ENCODE measurements around the gene CLEC4M. TPM values are rescaled to one million over a fixed set of nuclear protein-coding genes. Genes with fewer than 3 reads are reported as not detected.
"Not testable (repeated sequence)": the region's sequence is repeated elsewhere in the genome, so short reads cannot be mapped to it uniquely, and the experiment has no call there.

CLEC4M gene
- total and polyA plus RNA-seq, 3 donors from 2014 or later: 9.4 to 14.9 (median 14.5) TPM

GRCh38 chr19:7788178-7788932, 25.3 kb downstream of the CLEC4M start:
- intact Hi-C loops (cut with DNase I; ENCODE audit: low total_unique reads): no loop called here
- H3K4me3 ChIP-seq: peak overlapping the region in 1 of 2 donors; percentile 13

GRCh38 chr19:7788933-7789323, 25.9 kb downstream of the CLEC4M start:
- intact Hi-C loops (cut with DNase I; ENCODE audit: low total_unique reads): no loop called here
- peaks cover 13% of the 10 kb centered on the region for H3K4me1 ChIP-seq
- DNase-seq: no peak
- H3K36me3 ChIP-seq (ENCODE audit: low read depth, missing control alignments): no peaks in the 10 kb centered on the region
- peak overlapping the region in 1 of 2 donors; percentile 13 for H3K4me3 ChIP-seq
- no peaks in the 10 kb centered on the region for H3K9me3 ChIP-seq
- TF ChIP-seq, protein P1, sequence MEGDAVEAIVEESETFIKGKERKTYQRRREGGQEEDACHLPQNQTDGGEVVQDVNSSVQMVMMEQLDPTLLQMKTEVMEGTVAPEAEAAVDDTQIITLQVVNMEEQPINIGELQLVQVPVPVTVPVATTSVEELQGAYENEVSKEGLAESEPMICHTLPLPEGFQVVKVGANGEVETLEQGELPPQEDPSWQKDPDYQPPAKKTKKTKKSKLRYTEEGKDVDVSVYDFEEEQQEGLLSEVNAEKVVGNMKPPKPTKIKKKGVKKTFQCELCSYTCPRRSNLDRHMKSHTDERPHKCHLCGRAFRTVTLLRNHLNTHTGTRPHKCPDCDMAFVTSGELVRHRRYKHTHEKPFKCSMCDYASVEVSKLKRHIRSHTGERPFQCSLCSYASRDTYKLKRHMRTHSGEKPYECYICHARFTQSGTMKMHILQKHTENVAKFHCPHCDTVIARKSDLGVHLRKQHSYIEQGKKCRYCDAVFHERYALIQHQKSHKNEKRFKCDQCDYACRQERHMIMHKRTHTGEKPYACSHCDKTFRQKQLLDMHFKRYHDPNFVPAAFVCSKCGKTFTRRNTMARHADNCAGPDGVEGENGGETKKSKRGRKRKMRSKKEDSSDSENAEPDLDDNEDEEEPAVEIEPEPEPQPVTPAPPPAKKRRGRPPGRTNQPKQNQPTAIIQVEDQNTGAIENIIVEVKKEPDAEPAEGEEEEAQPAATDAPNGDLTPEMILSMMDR (IDR thresholded peaks at IDR 0.05): no peak
- no peak for TF ChIP-seq POLR2A (IDR thresholded peaks at IDR 0.05)
- no peak overlapping the region for H3K27ac ChIP-seq
- WGBS, 2 donors: 2 to 4% methylated on average over 5 to 23 of the region's 23 CpGs
- no peaks in the 10 kb centered on the region for H3K27me3 ChIP-seq

More at GRCh38 chr19:7788178-7788932, 25.3 kb downstream of the CLEC4M start:
- Histone ChIP-seq H3K4me1 (peaks cover 13% of the 10 kb centered on the region), H3K9me3 (no peaks in the 10 kb centered on the region), H3K36me3 (ENCODE audit: low read depth, missing control alignments) (no peaks in the 10 kb centered on the region), H3K27ac (no peak overlapping the region), H3K27me3 (no peaks in the 10 kb centered on the region)
- WGBS, 2 donors: 1 to 3% methylated on average over 8 to 59 of the region's 67 CpGs
- TF ChIP-seq, protein P1 (IDR thresholded peaks at IDR 0.05): no peak
- no peak for TF ChIP-seq POLR2A (IDR thresholded peaks at IDR 0.05)
- DNase-seq: no peak

DNA sequence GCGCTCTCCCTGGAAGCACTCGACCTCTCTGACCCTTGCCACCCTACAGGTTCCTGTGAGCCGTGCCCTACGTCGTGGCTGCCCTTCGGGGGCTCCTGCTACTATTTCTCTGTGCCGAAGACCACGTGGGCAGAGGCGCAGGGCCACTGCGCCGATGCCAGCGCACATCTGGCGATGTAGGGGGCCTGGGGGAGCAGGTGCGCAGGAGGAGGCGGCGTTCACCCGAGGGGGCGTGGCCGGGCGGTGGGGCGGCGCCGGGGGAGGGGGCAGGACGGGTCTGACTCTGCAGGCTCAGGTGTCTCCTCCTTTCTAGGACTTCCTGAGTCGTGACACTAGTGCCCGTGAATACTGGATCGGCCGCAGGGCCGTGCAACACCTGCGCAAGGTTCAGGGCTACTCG, 26.4 kb downstream of the CLEC4M start:
- Histone ChIP-seq H3K27me3 (no peaks in the 10 kb centered on the region), H3K27ac (no peak overlapping the region), H3K4me1 (peaks cover 13% of the 10 kb centered on the region), H3K36me3 (ENCODE audit: low read depth, missing control alignments) (no peaks in the 10 kb centered on the region), H3K4me3 (no peak overlapping the region), H3K9me3 (no peaks in the 10 kb centered on the region)
- TF ChIP-seq POLR2A (IDR thresholded peaks at IDR 0.05): no peak
- TF ChIP-seq, protein P1 (IDR thresholded peaks at IDR 0.05): no peak
- intact Hi-C loops (cut with DNase I; ENCODE audit: low total_unique reads): no loop called here
- WGBS, 2 donors: 14% methylated on average over 26 of the region's 31 CpGs; no CpG with 5 or more reads in 1 of the 2 donors
- no peak for DNase-seq

DNA sequence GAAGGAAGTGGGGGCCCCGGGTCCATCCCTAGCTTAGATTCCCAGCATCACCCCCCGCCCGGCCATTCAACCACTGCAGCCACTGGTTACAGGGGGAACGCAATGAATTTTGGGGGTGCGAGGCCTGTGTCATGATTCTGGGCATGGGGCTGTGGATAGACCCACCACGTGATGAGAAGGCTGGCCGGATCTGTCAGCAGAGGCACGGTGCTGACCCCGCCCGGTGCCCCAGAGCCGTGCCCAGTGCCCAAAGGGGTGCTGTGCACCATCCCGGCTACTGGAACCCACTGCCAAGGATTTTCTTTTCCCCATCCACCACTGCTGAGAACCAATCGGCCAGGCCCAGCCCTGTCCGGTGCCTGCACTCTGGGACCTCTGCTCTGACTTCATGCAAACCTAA, 27.4 kb downstream of the CLEC4M start:
- TF ChIP-seq, protein P1 (IDR thresholded peaks at IDR 0.05): no peak
- no peak for TF ChIP-seq POLR2A (IDR thresholded peaks at IDR 0.05)
- Histone ChIP-seq H3K27ac (no peak overlapping the region), H3K9me3 (no peaks in the 10 kb centered on the region), H3K27me3 (no peaks in the 10 kb centered on the region), H3K36me3 (ENCODE audit: low read depth, missing control alignments) (no peaks in the 10 kb centered on the region), H3K4me1 (peaks cover 13% of the 10 kb centered on the region), H3K4me3 (no peak overlapping the region)
- 87 to 89% methylated on average over 4 to 10 of the region's 14 CpGs for WGBS, 2 donors
- intact Hi-C loops (cut with DNase I; ENCODE audit: low total_unique reads): no loop called here
- no peak for DNase-seq

DNA sequence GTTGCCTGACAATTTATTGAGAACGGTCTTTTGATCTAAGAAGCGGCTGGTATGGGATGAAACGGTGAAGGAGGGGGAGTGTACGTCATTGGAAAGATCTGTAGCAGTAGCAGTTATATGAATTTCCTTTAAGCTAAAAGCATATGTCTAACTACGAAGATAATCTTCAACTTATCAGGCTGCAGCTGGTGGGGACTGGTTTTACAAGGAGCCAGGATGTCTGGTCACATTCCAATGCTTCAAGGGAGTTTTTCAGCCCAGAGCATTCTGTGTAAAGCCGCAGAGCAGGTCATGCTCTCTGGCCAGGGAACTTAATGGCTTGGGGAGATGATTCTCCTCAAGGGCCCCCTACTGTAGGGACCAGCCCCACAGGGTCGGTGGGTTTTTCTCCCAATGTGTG, 29.2 kb downstream of the CLEC4M start:
- no peaks in the 10 kb centered on the region for H3K27me3 ChIP-seq
- no peak for TF ChIP-seq POLR2A (IDR thresholded peaks at IDR 0.05)
- TF ChIP-seq, protein P1 (IDR thresholded peaks at IDR 0.05): no peak
- peaks cover 13% of the 10 kb centered on the region for H3K4me1 ChIP-seq
- no peaks in the 10 kb centered on the region for H3K9me3 ChIP-seq
- H3K27ac ChIP-seq: no peak overlapping the region
- DNase-seq: no peak
- WGBS, 2 donors: 32 to 40% methylated on average over 7 of the region's 7 CpGs
- intact Hi-C loops (cut with DNase I; ENCODE audit: low total_unique reads): no loop called here
- no peak overlapping the region for H3K4me3 ChIP-seq
- H3K36me3 ChIP-seq (ENCODE audit: low read depth, missing control alignments): no peaks in the 10 kb centered on the region

GRCh38 chr19:7792701-7793100, 29.7 kb downstream of the CLEC4M start:
- H3K4me1 ChIP-seq; DNase-seq; H3K27me3 ChIP-seq; H3K36me3 ChIP-seq (ENCODE audit: low read depth, missing control alignments); H3K9me3 ChIP-seq; H3K27ac ChIP-seq; intact Hi-C loops (cut with DNase I; ENCODE audit: low total_unique reads); H3K4me3 ChIP-seq: not testable (repeated sequence)
- WGBS, 2 donors: 66 to 73% methylated on average over 7 of the region's 7 CpGs

Data from testis (tissue), 3 donors.